ENCODE data around the gene SSBP4. TPM values are rescaled to one million over a fixed set of nuclear protein-coding genes. Genes with fewer than 3 reads are reported as not detected.

The SSBP4 gene
- total RNA-seq, 1 donor: 77.8 TPM

GRCh38 chr19:18446811-18447359 lies 27.7 kb downstream of the SSBP4 start:
- Histone ChIP-seq H3K27me3 (ENCODE audit: insufficient read depth, low read length) (no peaks in the 10 kb centered on the region), H3K36me3 (ENCODE audit: insufficient read depth, low read length) (peaks cover 55% of the 10 kb centered on the region), H3K4me3 (ENCODE audit: insufficient read depth, low read length) (no peak overlapping the region), H3K4me1 (ENCODE audit: insufficient read depth, low read length) (peaks cover 3% of the 10 kb centered on the region), H2AFZ (ENCODE audit: low read length) (no peak overlapping the region), H4K20me1 (ENCODE audit: insufficient read depth, low read length) (peaks cover 73% of the 10 kb centered on the region), H3K9me3 (ENCODE audit: low read depth, low read length) (no peaks in the 10 kb centered on the region), H3K4me2 (ENCODE audit: insufficient read depth, low read length) (no peak overlapping the region), H3K79me2 (ENCODE audit: insufficient read depth, low read length) (peaks cover 31% of the 10 kb centered on the region), H3K27ac (ENCODE audit: low read depth, low read length) (no peak overlapping the region)
- DNase-seq (ENCODE audit: insufficient read length, low spot score, missing footprints): no peak
- TF ChIP-seq, protein P1, sequence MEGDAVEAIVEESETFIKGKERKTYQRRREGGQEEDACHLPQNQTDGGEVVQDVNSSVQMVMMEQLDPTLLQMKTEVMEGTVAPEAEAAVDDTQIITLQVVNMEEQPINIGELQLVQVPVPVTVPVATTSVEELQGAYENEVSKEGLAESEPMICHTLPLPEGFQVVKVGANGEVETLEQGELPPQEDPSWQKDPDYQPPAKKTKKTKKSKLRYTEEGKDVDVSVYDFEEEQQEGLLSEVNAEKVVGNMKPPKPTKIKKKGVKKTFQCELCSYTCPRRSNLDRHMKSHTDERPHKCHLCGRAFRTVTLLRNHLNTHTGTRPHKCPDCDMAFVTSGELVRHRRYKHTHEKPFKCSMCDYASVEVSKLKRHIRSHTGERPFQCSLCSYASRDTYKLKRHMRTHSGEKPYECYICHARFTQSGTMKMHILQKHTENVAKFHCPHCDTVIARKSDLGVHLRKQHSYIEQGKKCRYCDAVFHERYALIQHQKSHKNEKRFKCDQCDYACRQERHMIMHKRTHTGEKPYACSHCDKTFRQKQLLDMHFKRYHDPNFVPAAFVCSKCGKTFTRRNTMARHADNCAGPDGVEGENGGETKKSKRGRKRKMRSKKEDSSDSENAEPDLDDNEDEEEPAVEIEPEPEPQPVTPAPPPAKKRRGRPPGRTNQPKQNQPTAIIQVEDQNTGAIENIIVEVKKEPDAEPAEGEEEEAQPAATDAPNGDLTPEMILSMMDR (IDR thresholded peaks at IDR 0.05; ENCODE audit: extremely low read depth, low read depth, low read length): no peak

- Histone ChIP-seq H3K4me2 (ENCODE audit: insufficient read depth, low read length) (no peak overlapping the region), H3K36me3 (ENCODE audit: insufficient read depth, low read length) (peaks cover 40% of the 10 kb centered on the region), H4K20me1 (ENCODE audit: insufficient read depth, low read length) (peaks cover 73% of the 10 kb centered on the region), H3K27me3 (ENCODE audit: insufficient read depth, low read length) (no peaks in the 10 kb centered on the region), H3K9me3 (ENCODE audit: low read depth, low read length) (no peaks in the 10 kb centered on the region), H3K4me3 (ENCODE audit: insufficient read depth, low read length) (no peak overlapping the region), H3K79me2 (ENCODE audit: insufficient read depth, low read length) (peaks cover 39% of the 10 kb centered on the region), H3K27ac (ENCODE audit: low read depth, low read length) (no peak overlapping the region), H2AFZ (ENCODE audit: low read length) (no peak overlapping the region), H3K4me1 (ENCODE audit: insufficient read depth, low read length) (peaks cover 23% of the 10 kb centered on the region)
- TF ChIP-seq, protein P1 (IDR thresholded peaks at IDR 0.05; ENCODE audit: extremely low read depth, low read depth, low read length): no peak
- DNase-seq (ENCODE audit: insufficient read length, low spot score, missing footprints): no peak
Measured at GRCh38 chr19:18449552-18449951, 30.4 kb downstream of the SSBP4 start.

- Histone ChIP-seq H3K4me1 (ENCODE audit: insufficient read depth, low read length) (peaks cover 23% of the 10 kb centered on the region), H3K4me3 (ENCODE audit: insufficient read depth, low read length) (no peak overlapping the region), H3K27ac (ENCODE audit: low read depth, low read length) (no peak overlapping the region), H3K4me2 (ENCODE audit: insufficient read depth, low read length) (no peak overlapping the region), H3K27me3 (ENCODE audit: insufficient read depth, low read length) (no peaks in the 10 kb centered on the region), H3K9me3 (ENCODE audit: low read depth, low read length) (no peaks in the 10 kb centered on the region), H3K79me2 (ENCODE audit: insufficient read depth, low read length) (peaks cover 39% of the 10 kb centered on the region), H3K36me3 (ENCODE audit: insufficient read depth, low read length) (peaks cover 34% of the 10 kb centered on the region), H4K20me1 (ENCODE audit: insufficient read depth, low read length) (peaks cover 73% of the 10 kb centered on the region), H2AFZ (ENCODE audit: low read length) (no peak overlapping the region)
- no peak for DNase-seq (ENCODE audit: insufficient read length, low spot score, missing footprints)
- TF ChIP-seq, protein P1 (IDR thresholded peaks at IDR 0.05; ENCODE audit: extremely low read depth, low read depth, low read length): no peak
Measured at GRCh38 chr19:18450021-18450930, 31.1 kb downstream of the SSBP4 start.
